Lower lobe of right lung (tissue), 2 donors: ENCODE data around the gene AGMO. TPM values are rescaled to one million over a fixed set of nuclear protein-coding genes. Genes with fewer than 3 reads are reported as not detected.
A peak's percentile ranks its signal among the peaks of the same experiment; 100 is the strongest.

Source experiments
- ATAC-seq, 2 donors: fragments of 200-7000 bp; cut with Tn5 transposase; one replicate each; pipeline ENCODE4 v1.9.1; 2020 to 2022; ENCODE audit warnings: mild to moderate bottlenecking in 2 of 2, moderate library complexity in 2 of 2
- DNase-seq: peaks from one replicate; pipeline ENCODE4 v3.0.0-alpha.2; 2020
- H3K27ac ChIP-seq: fragments of 200-600 bp; one replicate; pipeline ENCODE4 v1.8.0; 2022
- H3K27me3 ChIP-seq: fragments of 200-600 bp; one replicate; pipeline ENCODE4 v1.8.0; 2022; ENCODE audit warnings: low read depth
- H3K36me3 ChIP-seq: fragments of 200-600 bp; one replicate; pipeline ENCODE4 v1.8.0; 2022; ENCODE audit warnings: mild to moderate bottlenecking
- H3K4me1 ChIP-seq: fragments of 200-600 bp; one replicate; pipeline ENCODE4 v1.8.0; 2022
- H3K4me3 ChIP-seq: fragments of 200-600 bp; one replicate; pipeline ENCODE4 v1.8.0; 2022; ENCODE audit warnings: mild to moderate bottlenecking
- H3K9me3 ChIP-seq: fragments of 200-600 bp; one replicate; pipeline ENCODE4 v1.8.0; 2022
- intact Hi-C: fragments of 100-400 bp; cut with DNase I; formaldehyde crosslinking; loops from one replicate; pipeline ENCODE4 v1.11.0; 2022
- total RNA-seq: library from RNA; stranded (reverse); fragmentation: NEBNext Ultra II Directional; extraction: Animal tissue kit (Norgen Biotek cat#: 25700); gene quantifications from one replicate; pipeline ENCODE4 v1.2.1, GENCODE V29; 2021
- TF ChIP-seq, protein P1 (sequence below): fragments of 200-600 bp; IDR thresholded peaks from one replicate; pipeline ENCODE4 v1.8.0; 2022; ENCODE audit warnings: antibody characterized with exemption, mild to moderate bottlenecking
- donor health status: DM: no; HTN: yes; CAD: no; lungs with severe emphysema.

The AGMO gene
- total RNA-seq, 1 donor from 2014 or later = not detected

DNA sequence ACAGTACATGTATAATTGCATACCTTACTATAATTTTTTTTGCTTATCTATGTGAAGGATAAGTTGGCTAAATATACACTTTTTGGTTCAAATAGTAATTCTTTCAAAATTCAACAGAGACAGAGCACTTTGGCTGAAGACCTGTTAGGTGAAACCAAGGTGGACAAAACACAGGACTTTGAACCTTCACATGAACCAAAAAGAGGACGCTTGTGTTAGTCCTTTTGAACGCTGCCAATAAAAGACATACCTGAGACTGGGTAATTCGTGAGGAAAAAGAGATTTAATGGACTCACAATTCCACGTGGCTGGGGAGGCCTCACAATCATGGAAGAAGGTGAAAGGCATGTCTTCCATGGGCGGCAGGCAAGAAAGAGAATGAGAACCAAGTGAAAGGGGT lies 4.7 kb upstream of the AGMO start:
- Histone ChIP-seq H3K4me1 (no peaks in the 10 kb centered on the region), H3K36me3 (no peaks in the 10 kb centered on the region), H3K4me3 (no peak overlapping the region), H3K27me3 (no peaks in the 10 kb centered on the region), H3K9me3 (no peaks in the 10 kb centered on the region), H3K27ac (no peak overlapping the region)
- ATAC-seq = no peak
- intact Hi-C loops = no loop called here
- no peak for DNase-seq
- TF ChIP-seq, protein P1, sequence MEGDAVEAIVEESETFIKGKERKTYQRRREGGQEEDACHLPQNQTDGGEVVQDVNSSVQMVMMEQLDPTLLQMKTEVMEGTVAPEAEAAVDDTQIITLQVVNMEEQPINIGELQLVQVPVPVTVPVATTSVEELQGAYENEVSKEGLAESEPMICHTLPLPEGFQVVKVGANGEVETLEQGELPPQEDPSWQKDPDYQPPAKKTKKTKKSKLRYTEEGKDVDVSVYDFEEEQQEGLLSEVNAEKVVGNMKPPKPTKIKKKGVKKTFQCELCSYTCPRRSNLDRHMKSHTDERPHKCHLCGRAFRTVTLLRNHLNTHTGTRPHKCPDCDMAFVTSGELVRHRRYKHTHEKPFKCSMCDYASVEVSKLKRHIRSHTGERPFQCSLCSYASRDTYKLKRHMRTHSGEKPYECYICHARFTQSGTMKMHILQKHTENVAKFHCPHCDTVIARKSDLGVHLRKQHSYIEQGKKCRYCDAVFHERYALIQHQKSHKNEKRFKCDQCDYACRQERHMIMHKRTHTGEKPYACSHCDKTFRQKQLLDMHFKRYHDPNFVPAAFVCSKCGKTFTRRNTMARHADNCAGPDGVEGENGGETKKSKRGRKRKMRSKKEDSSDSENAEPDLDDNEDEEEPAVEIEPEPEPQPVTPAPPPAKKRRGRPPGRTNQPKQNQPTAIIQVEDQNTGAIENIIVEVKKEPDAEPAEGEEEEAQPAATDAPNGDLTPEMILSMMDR = no peak

DNA sequence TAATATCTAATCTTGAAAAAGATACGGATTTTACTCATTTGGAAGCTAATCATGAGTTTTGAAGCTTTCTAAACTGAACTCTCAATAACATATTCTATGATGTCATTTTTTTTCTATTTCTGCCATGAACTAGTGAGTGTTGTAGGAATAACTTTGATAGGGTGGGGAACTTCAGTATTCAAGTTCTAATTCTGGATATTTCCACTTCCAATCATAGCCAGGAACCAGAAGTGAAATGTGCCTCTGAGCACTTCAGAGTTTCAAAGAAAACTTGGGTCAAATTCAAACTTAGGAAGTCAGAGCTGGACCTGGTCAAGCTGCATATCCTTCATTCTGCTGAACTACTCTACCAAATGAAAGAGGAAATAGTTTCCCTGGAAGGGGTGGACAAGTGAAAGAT lies 847 bp downstream of the AGMO start:
- Histone ChIP-seq H3K4me1 (no peaks in the 10 kb centered on the region), H3K27me3 (no peaks in the 10 kb centered on the region), H3K36me3 (no peaks in the 10 kb centered on the region), H3K9me3 (no peaks in the 10 kb centered on the region), H3K27ac (no peak overlapping the region), H3K4me3 (no peak overlapping the region)
- intact Hi-C loops = no loop called here
- TF ChIP-seq, protein P1 = no peak
- no peak for DNase-seq
- ATAC-seq = no peak

DNA sequence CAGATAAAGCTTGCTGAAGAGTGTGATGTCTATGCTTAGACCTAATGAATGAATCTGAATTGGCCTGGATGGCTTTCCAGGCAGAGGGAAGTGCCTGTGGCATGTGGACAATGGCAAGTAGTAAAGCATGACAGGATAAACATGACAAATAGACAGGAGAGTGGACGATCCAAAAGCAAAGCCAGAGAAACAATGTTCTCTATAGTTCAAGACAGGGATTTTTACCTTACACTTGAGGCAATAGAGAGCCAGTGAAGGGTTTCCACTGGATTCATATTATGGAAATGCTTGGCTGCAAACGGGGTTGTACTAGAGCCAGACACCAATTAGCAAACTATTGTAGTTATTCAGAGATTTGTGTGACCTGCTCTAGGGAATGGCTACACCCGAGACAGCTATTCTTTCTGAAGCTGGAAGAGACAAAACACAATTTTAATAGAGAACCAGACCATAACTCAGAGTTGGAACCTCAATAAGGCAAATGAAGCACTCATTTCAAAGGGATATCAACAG lies 2.3 kb downstream of the AGMO start:
- H3K27me3 ChIP-seq = no peaks in the 10 kb centered on the region
- TF ChIP-seq, protein P1 = no peak
- H3K4me1 ChIP-seq = no peaks in the 10 kb centered on the region
- no peak overlapping the region for H3K4me3 ChIP-seq
- ATAC-seq (no peak), DNase-seq (no peak)
- intact Hi-C loops = no loop called here
- H3K9me3 ChIP-seq = no peaks in the 10 kb centered on the region
- H3K36me3 ChIP-seq = no peaks in the 10 kb centered on the region
- no peak overlapping the region for H3K27ac ChIP-seq

DNA sequence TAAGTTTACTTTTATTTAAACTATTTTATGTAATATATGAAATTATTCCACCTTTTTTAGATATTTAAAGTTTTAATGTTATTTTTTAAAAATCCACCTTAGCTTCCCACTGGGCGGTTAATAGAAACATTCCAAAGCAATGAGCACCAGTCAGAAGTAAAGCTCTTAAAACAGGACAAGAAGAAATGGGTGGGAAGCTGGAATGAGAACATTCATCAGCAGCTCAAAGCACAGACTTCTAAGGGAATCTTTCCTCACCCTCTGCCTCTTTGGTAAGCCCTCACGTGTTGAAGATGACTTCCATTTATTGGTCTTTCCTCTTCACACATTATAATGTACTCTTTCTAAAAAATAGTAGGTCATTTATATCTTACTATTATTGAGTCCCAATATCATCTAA lies 3.1 kb downstream of the AGMO start:
- no peaks in the 10 kb centered on the region for H3K36me3 ChIP-seq
- H3K27ac ChIP-seq = no peak overlapping the region
- no peaks in the 10 kb centered on the region for H3K9me3 ChIP-seq
- no peak overlapping the region for H3K4me3 ChIP-seq
- H3K4me1 ChIP-seq = no peaks in the 10 kb centered on the region
- H3K27me3 ChIP-seq = no peaks in the 10 kb centered on the region
- TF ChIP-seq, protein P1 = no peak
- DNase-seq (no peak), ATAC-seq (no peak)
- intact Hi-C loops = no loop called here

DNA sequence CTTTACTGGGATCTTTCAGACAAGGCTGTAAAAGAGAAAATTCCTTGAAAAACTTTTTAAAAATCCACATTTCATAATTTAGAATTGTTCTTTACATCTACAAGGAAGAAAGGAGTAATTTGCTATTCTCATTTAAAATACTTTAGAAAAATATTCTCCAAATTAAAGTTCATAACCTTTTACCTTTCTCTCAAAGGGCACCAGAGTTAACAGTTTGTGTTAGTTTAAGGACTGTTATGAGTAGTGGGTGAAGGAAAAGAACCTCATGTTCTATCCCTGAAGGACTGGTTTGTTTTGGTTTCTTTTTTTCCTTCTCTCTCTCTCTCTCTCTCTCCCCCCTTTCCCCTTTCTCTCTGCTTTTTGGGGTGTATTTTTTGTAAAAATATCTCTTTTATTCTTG lies 4.1 kb downstream of the AGMO start:
- no peaks in the 10 kb centered on the region for H3K36me3 ChIP-seq
- H3K4me1 ChIP-seq = no peaks in the 10 kb centered on the region
- no peak for ATAC-seq
- intact Hi-C loops = no loop called here
- H3K27ac ChIP-seq = no peak overlapping the region
- no peaks in the 10 kb centered on the region for H3K9me3 ChIP-seq
- no peaks in the 10 kb centered on the region for H3K27me3 ChIP-seq
- H3K4me3 ChIP-seq = no peak overlapping the region
- DNase-seq = no peak
- TF ChIP-seq, protein P1 = no peak

DNA sequence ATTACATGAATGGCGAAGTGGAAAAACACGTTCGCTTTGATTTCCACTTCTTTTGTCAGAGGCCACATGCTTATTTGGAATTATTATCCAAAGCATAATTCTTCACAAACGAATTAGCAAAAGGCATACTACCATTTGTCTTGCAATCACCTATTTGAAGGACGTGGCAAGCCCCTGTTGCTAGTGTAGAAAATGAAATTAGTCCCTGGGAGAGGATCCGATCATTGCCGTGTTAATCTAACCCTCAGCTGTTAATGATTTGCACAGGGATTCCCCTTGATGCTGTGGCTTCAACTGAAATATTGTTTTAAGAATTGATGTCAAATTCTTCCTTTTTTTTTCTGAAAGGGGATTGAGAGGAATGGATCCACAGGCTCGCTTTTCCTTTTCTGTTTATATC lies 4.6 kb downstream of the AGMO start:
- intact Hi-C loops = no loop called here
- DNase-seq (no peak), ATAC-seq (no peak)
- Histone ChIP-seq H3K4me3 (peak overlapping the region; percentile 12), H3K9me3 (no peaks in the 10 kb centered on the region), H3K27ac (no peak overlapping the region), H3K4me1 (no peaks in the 10 kb centered on the region), H3K27me3 (no peaks in the 10 kb centered on the region), H3K36me3 (no peaks in the 10 kb centered on the region)
- TF ChIP-seq, protein P1 = no peak
